Measurements from ENCODE around the gene SMU1. TPM values are rescaled to one million over a fixed set of nuclear protein-coding genes. Genes with fewer than 3 reads are reported as not detected.

SMU1 gene
- total and polyA plus RNA-seq, 3 experiments from 2014 or later: 21.2 to 27.6 (median 27.5) TPM

- Mint-ChIP-seq H3K27me3 (no peaks in the 10 kb centered on the region), H3K9me3 (no peaks in the 10 kb centered on the region), H3K36me3 (peaks cover 9 to 72% (median 22%) of the 10 kb centered on the region in 3 donors), H3K4me1 (peaks cover 1 to 6% (median 2%) of the 10 kb centered on the region in 3 donors), H3K4me3 (no peak overlapping the region), H3K27ac (peak overlapping the region in 3 of 8 donors; percentile 23 to 54 (median 38))
- Histone ChIP-seq H3K4me3 (ENCODE audit: low read length) (no peak overlapping the region), H3K9me3 (ENCODE audit: low read length) (no peaks in the 10 kb centered on the region), H3K4me1 (ENCODE audit: insufficient read depth, low read length) (no peaks in the 10 kb centered on the region), H3K27ac (ENCODE audit: low read depth, low read length) (no peak overlapping the region), H3K36me3 (ENCODE audit: insufficient read depth, low read length) (peaks cover 5% of the 10 kb centered on the region), H3K27me3 (ENCODE audit: insufficient read depth, low read length, poor library complexity, severe bottlenecking) (no peaks in the 10 kb centered on the region)
- CTCF ChIA-PET: no interaction called here
- no peak for DNase-seq
- POLR2A ChIA-PET: no interaction called here
Observed at GRCh38 chr9:33049680-33050361, 26.7 kb downstream of the SMU1 start.

DNA sequence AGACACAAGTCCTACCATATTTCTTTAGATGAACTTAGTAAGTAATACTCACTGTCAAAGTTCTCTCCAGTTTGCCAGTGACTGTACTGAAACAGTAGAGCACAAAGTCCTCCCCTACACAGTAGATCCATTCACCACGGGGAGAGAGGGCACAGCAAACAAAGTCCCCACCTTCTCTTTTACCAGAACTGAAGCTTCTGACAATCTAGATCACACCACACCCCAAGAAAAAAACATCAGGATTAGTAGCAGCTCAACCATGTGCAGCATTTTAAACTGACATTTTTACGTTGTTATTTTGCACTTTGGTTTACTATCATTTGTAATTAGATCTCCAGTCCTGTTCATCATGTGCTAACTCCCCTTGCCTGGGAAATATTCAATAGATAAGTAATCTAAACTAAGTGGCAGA, 28.4 kb downstream of the SMU1 start:
- ChIA-PET CTCF (no interaction called here), POLR2A (no interaction called here)
- DNase-seq: no peak
- Histone ChIP-seq H3K27ac (ENCODE audit: low read depth, low read length) (no peak overlapping the region), H3K4me1 (ENCODE audit: insufficient read depth, low read length) (peaks cover 5% of the 10 kb centered on the region), H3K9me3 (ENCODE audit: low read length) (no peaks in the 10 kb centered on the region), H3K36me3 (ENCODE audit: insufficient read depth, low read length) (peaks cover 5% of the 10 kb centered on the region), H3K4me3 (ENCODE audit: low read length) (no peak overlapping the region), H3K27me3 (ENCODE audit: insufficient read depth, low read length, poor library complexity, severe bottlenecking) (no peaks in the 10 kb centered on the region)
- Mint-ChIP-seq H3K4me1 (peaks cover 11 to 24% (median 13%) of the 10 kb centered on the region in 3 donors), H3K9me3 (no peaks in the 10 kb centered on the region), H3K4me3 (no peak overlapping the region), H3K36me3 (peaks cover 9 to 60% (median 22%) of the 10 kb centered on the region in 3 donors), H3K27ac (peak overlapping the region in 3 of 8 donors; percentile 58 to 63 (median 62)), H3K27me3 (peaks cover 0 to 2% of the 10 kb centered on the region in 2 donors)

GRCh38 chr9:33046061-33046460, 30.4 kb downstream of the SMU1 start:
- Histone ChIP-seq H3K27me3 (ENCODE audit: insufficient read depth, low read length, poor library complexity, severe bottlenecking) (no peaks in the 10 kb centered on the region), H3K27ac (ENCODE audit: low read depth, low read length) (no peak overlapping the region), H3K4me1 (ENCODE audit: insufficient read depth, low read length) (peaks cover 5% of the 10 kb centered on the region), H3K4me3 (ENCODE audit: low read length) (no peak overlapping the region), H3K36me3 (ENCODE audit: insufficient read depth, low read length) (peaks cover 5% of the 10 kb centered on the region), H3K9me3 (ENCODE audit: low read length) (no peaks in the 10 kb centered on the region)
- Mint-ChIP-seq H3K9me3 (no peaks in the 10 kb centered on the region), H3K4me1 (peaks cover 11 to 25% (median 13%) of the 10 kb centered on the region in 3 donors), H3K27ac (peak overlapping the region in 3 of 8 donors; percentile 33 to 92 (median 51)), H3K27me3 (peaks cover 0 to 2% of the 10 kb centered on the region in 2 donors), H3K4me3 (no peak overlapping the region), H3K36me3 (peaks cover 5 to 45% (median 17%) of the 10 kb centered on the region in 3 donors)
- DNase-seq: no peak
- CTCF ChIA-PET: no interaction called here
- POLR2A ChIA-PET: interaction anchor here (0.7 kb wide), 1 partner anchor 406 kb away, joined by 8 read pairs; no protein-coding TSS in a partner anchor

- CTCF ChIA-PET: interaction anchor here (0.6 kb wide), 1 partner anchor 18 kb away, joined by 3 read pairs; no protein-coding TSS in a partner anchor
- Histone ChIP-seq H3K27me3 (ENCODE audit: insufficient read depth, low read length, poor library complexity, severe bottlenecking) (no peaks in the 10 kb centered on the region), H3K4me3 (ENCODE audit: low read length) (no peak overlapping the region), H3K9me3 (ENCODE audit: low read length) (no peaks in the 10 kb centered on the region), H3K27ac (ENCODE audit: low read depth, low read length) (no peak overlapping the region), H3K36me3 (ENCODE audit: insufficient read depth, low read length) (peaks cover 8% of the 10 kb centered on the region), H3K4me1 (ENCODE audit: insufficient read depth, low read length) (peaks cover 5% of the 10 kb centered on the region)
- no peak for DNase-seq
- Mint-ChIP-seq H3K27ac (peak overlapping the region; percentile 52 to 82 (median 76)), H3K4me3 (peak overlapping the region; percentile 78 to 84 (median 81)), H3K9me3 (no peaks in the 10 kb centered on the region), H3K4me1 (peaks cover 11 to 25% (median 13%) of the 10 kb centered on the region in 3 donors), H3K36me3 (peaks cover 5 to 47% (median 16%) of the 10 kb centered on the region in 3 donors), H3K27me3 (peaks cover 0 to 2% of the 10 kb centered on the region in 2 donors)
- POLR2A ChIA-PET: interaction anchor here (0.8 to 0.9 kb wide), 2 partner anchors 19 to 28 kb away, joined by 3 to 4 read pairs; no protein-coding TSS in a partner anchor
Observed at GRCh38 chr9:33044677-33045282, 31.7 kb downstream of the SMU1 start.

- peaks cover 8% of the 10 kb centered on the region for H3K36me3 ChIP-seq (ENCODE audit: insufficient read depth, low read length)
- Mint-ChIP-seq H3K9me3 (no peaks in the 10 kb centered on the region), H3K4me1 (peaks cover 11 to 25% (median 13%) of the 10 kb centered on the region in 3 donors), H3K27me3 (peaks cover 0 to 2% of the 10 kb centered on the region in 2 donors), H3K36me3 (peaks cover 5 to 47% (median 14%) of the 10 kb centered on the region in 3 donors), H3K27ac (peak overlapping the region in 7 of 8 donors; percentile 29 to 82 (median 76)), H3K4me3 (peak overlapping the region; percentile 78 to 84 (median 81))
- no peaks in the 10 kb centered on the region for H3K9me3 ChIP-seq (ENCODE audit: low read length)
- H3K4me1 ChIP-seq (ENCODE audit: insufficient read depth, low read length): peaks cover 5% of the 10 kb centered on the region
- H3K27me3 ChIP-seq (ENCODE audit: insufficient read depth, low read length, poor library complexity, severe bottlenecking): no peaks in the 10 kb centered on the region
- peak overlapping the region; percentile 16 for H3K4me3 ChIP-seq (ENCODE audit: low read length)
- peak; percentile 44 to 75 (median 60) for DNase-seq
- POLR2A ChIA-PET: interaction anchor here (0.7 to 0.9 kb wide), 2 partner anchors 17 to 29 kb away, joined by 3 read pairs; no protein-coding TSS in a partner anchor
- CTCF ChIA-PET: interaction anchor here (0.6 to 1.4 kb wide), 2 partner anchors 16 to 18 kb away, joined by 3 to 4 read pairs; no protein-coding TSS in a partner anchor
- H3K27ac ChIP-seq (ENCODE audit: low read depth, low read length): no peak overlapping the region
Observed at GRCh38 chr9:33044162-33044673, 32.3 kb downstream of the SMU1 start.

DNA sequence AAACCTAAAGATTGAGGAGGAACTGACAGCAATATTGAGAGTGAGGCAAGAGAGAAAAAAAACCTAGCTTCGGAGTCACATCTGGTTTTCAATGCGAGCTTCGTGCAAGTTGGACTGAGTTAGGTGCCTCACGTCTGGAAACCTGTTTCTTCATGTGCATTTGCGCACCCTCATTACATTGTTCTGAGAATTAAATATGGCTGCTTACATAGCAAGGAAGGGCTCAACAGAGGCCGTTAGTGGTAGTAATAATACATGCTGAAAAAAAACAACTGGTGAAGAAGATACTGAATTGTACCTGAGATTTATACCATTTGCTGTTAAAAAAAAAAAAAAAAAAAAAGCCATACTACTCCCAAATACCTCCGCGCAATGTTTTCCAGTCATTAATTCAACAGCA, 32.8 kb downstream of the SMU1 start:
- H3K9me3 ChIP-seq (ENCODE audit: low read length): no peaks in the 10 kb centered on the region
- H3K4me1 ChIP-seq (ENCODE audit: insufficient read depth, low read length): peaks cover 5% of the 10 kb centered on the region
- Mint-ChIP-seq H3K27ac (peak overlapping the region in 5 of 8 donors; percentile 53 to 79 (median 68)), H3K4me1 (peaks cover 13 to 25% (median 13%) of the 10 kb centered on the region in 3 donors), H3K36me3 (peaks cover 5 to 48% (median 14%) of the 10 kb centered on the region in 3 donors), H3K9me3 (no peaks in the 10 kb centered on the region), H3K4me3 (peak overlapping the region; percentile 78 to 84 (median 81)), H3K27me3 (peaks cover 0 to 2% of the 10 kb centered on the region in 2 donors)
- ChIA-PET CTCF (interaction anchor here (0.7 to 1.4 kb wide), 2 partner anchors 16 to 25 kb away, joined by 4 read pairs; no protein-coding TSS in a partner anchor), POLR2A (interaction anchor here (0.7 to 0.9 kb wide), 2 partner anchors 17 to 18 kb away, joined by 3 read pairs; no protein-coding TSS in a partner anchor)
- no peaks in the 10 kb centered on the region for H3K27me3 ChIP-seq (ENCODE audit: insufficient read depth, low read length, poor library complexity, severe bottlenecking)
- H3K4me3 ChIP-seq (ENCODE audit: low read length): peak overlapping the region; percentile 16
- no peak for DNase-seq
- H3K27ac ChIP-seq (ENCODE audit: low read depth, low read length): no peak overlapping the region
- H3K36me3 ChIP-seq (ENCODE audit: insufficient read depth, low read length): peaks cover 7% of the 10 kb centered on the region

DNA sequence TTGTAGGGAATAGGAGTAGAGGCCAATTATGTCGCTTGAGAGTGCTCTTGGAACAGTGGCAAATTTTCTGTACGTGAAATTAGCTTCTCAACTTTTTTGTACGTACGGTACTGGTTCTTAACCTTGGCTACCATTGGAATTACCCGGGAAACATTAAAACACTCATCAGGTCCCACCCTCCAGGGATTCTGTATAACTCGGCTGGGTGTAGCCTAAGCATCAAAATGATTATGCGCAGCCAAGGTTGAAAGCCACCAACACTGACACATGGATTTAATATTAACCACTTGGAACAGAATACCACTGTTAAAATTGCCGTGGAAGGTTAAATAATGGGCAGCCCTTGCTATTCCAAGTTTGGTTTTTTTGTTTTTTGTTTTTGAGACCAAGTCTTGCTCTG, 34.0 kb downstream of the SMU1 start:
- no peak overlapping the region for H3K4me3 Mint-ChIP-seq
- Histone ChIP-seq H3K27me3 (ENCODE audit: insufficient read depth, low read length, poor library complexity, severe bottlenecking) (no peaks in the 10 kb centered on the region), H3K4me3 (ENCODE audit: low read length) (no peak overlapping the region), H3K27ac (ENCODE audit: low read depth, low read length) (no peak overlapping the region), H3K4me1 (ENCODE audit: insufficient read depth, low read length) (peaks cover 5% of the 10 kb centered on the region), H3K36me3 (ENCODE audit: insufficient read depth, low read length) (peaks cover 12% of the 10 kb centered on the region), H3K9me3 (ENCODE audit: low read length) (no peaks in the 10 kb centered on the region)
- H3K4me1 Mint-ChIP-seq: peaks cover 13 to 25% (median 17%) of the 10 kb centered on the region in 3 donors
- H3K9me3 Mint-ChIP-seq: no peaks in the 10 kb centered on the region
- peak overlapping the region in 1 of 8 donors; percentile 76 for H3K27ac Mint-ChIP-seq
- H3K27me3 Mint-ChIP-seq: peaks cover 0 to 2% of the 10 kb centered on the region in 2 donors
- CTCF ChIA-PET: interaction anchor here (1.4 kb wide), 1 partner anchor 14 kb away, joined by 4 read pairs; no protein-coding TSS in a partner anchor
- H3K36me3 Mint-ChIP-seq: peaks cover 5 to 48% (median 14%) of the 10 kb centered on the region in 3 donors
- no peak for DNase-seq
- POLR2A ChIA-PET: interaction anchor here (1.0 kb wide), 1 partner anchor 13 kb away, joined by 4 read pairs; no protein-coding TSS in a partner anchor

All from CD8-positive, alpha-beta memory T cell (primary cell).